Glomerular endothelial cell (primary cell): Measurements from ENCODE around the gene TPI1. TPM values are rescaled to one million over a fixed set of nuclear protein-coding genes. Genes with fewer than 3 reads are reported as not detected.

Experiments
- DNase-seq: peaks from one replicate; pipeline ENCODE4 v3.0.0-alpha.2; 2011; ENCODE audit warnings: low read depth, low spot score; ENCODE audit errors: extremely low read depth
- total RNA-seq: library from RNA; depleted of rRNA; stranded (reverse); fragments of >200 nt; gene quantifications from 2 replicates; pipeline ENCODE4 v1.2.3, GENCODE V29; 2015

Gene TPI1
- total RNA-seq, 1 donor from 2014 or later, result 542 TPM

GRCh38 chr12:6914947-6915788 is 47.8 kb downstream of the TPI1 start:
- no peak for DNase-seq

GRCh38 chr12:6915789-6916285 is 48.5 kb downstream of the TPI1 start:
- DNase-seq, result no peak

- no peak for DNase-seq
Observed at GRCh38 chr12:6916426-6917200, 49.3 kb downstream of the TPI1 start.

- no peak for DNase-seq
Observed at GRCh38 chr12:6917491-6918231, 50.3 kb downstream of the TPI1 start.

- DNase-seq, result no peak
Observed at GRCh38 chr12:6919588-6919987, 52.3 kb downstream of the TPI1 start.

Other genes starting within 250 kb of the TPI1 start
- 0.58 TPM in 1 of 2 replicates, not detected in the other for gene LPAR5, start 231.6 kb upstream of the TPI1 start, total RNA-seq
- gene ACRBP, start 220.1 kb upstream of the TPI1 start, total RNA-seq, result 0.58 TPM in 1 of 2 replicates, not detected in the other
- gene ING4, start 204.4 kb upstream of the TPI1 start, total RNA-seq, result 49.7 and 55.1 TPM in 2 replicates
- gene ZNF384, start 178.2 kb upstream of the TPI1 start, total RNA-seq, result 20.1 and 30.3 TPM in 2 replicates
- gene PIANP, start 166.7 kb upstream of the TPI1 start, total RNA-seq, result not detected in 2 replicates
- 58.8 and 72.9 TPM in 2 replicates for gene COPS7A, start 143.5 kb upstream of the TPI1 start, total RNA-seq
- 186 and 229 TPM in 2 replicates for gene MLF2, start 114.4 kb upstream of the TPI1 start, total RNA-seq
- gene PTMS, start 101.2 kb upstream of the TPI1 start, total RNA-seq, result 240 and 281 TPM in 2 replicates
- not detected in 2 replicates for gene LAG3, start 95.0 kb upstream of the TPI1 start, total RNA-seq
- not detected in 2 replicates for gene CD4, start 78.0 kb upstream of the TPI1 start, total RNA-seq
- gene GPR162, start 45.7 kb upstream of the TPI1 start, total RNA-seq, result 2.0 and 3.7 TPM in 2 replicates
- 53.8 and 87.9 TPM in 2 replicates for gene P3H3, start 39.1 kb upstream of the TPI1 start, total RNA-seq
- 0.39 and 2.3 TPM in 2 replicates for gene GNB3, start 26.6 kb upstream of the TPI1 start, total RNA-seq
- 6.0 and 14.6 TPM in 2 replicates for gene CDCA3, start 16.2 kb upstream of the TPI1 start, total RNA-seq
- gene USP5, start 15.4 kb upstream of the TPI1 start, total RNA-seq, result 74.8 and 77.1 TPM in 2 replicates
- 5.3 and 5.5 TPM in 2 replicates for gene SPSB2, start 5.8 kb downstream of the TPI1 start, total RNA-seq
- gene LRRC23, start 37.3 kb downstream of the TPI1 start, total RNA-seq, result 6.3 and 9.6 TPM in 2 replicates
- 18.1 and 18.4 TPM in 2 replicates for gene ENO2, start 47.0 kb downstream of the TPI1 start, total RNA-seq
- 33.6 and 64.6 TPM in 2 replicates for gene ATN1, start 60.4 kb downstream of the TPI1 start, total RNA-seq
- gene RNU7-1, start 76.3 kb downstream of the TPI1 start, total RNA-seq, result not detected in 2 replicates
- 180 and 194 TPM in 2 replicates for gene C12orf57, start 76.5 kb downstream of the TPI1 start, total RNA-seq
- 0.29 and 8.5 TPM in 2 replicates for gene PTPN6, start 83.8 kb downstream of the TPI1 start, total RNA-seq
- 240 and 281 TPM in 2 replicates for gene PHB2, start 103.1 kb downstream of the TPI1 start, total RNA-seq
- gene EMG1, start 103.4 kb downstream of the TPI1 start, total RNA-seq, result 24.3 and 25.3 TPM in 2 replicates
- 15.4 and 19.4 TPM in 2 replicates for gene LPCAT3, start 150.9 kb downstream of the TPI1 start, total RNA-seq
- 0.64 and 0.68 TPM in 2 replicates for gene C1S, start 193.2 kb downstream of the TPI1 start, total RNA-seq
- gene C1R, start 224.9 kb downstream of the TPI1 start, total RNA-seq, result 1.4 and 3.9 TPM in 2 replicates
- gene C1RL, start 241.7 kb downstream of the TPI1 start, total RNA-seq, result 21.6 and 21.7 TPM in 2 replicates